Activated naive CD8-positive, alpha-beta T cell treated with anti-CD3 and anti-CD28 coated beads, Interleukin-2, amount 10 ng/mL, durations not matched to agents 7 days and 5 days (primary cell): ENCODE data around the gene TXNRD2. TPM values are rescaled to one million over a fixed set of nuclear protein-coding genes. Genes with fewer than 3 reads are reported as not detected.

Source experiments
- ATAC-seq: fragments of 150-1000 bp; cut with Tn5 transposase; one replicate; pipeline ENCODE4 v1.10.0; 2021; ENCODE audit warnings: low read depth, moderate library complexity
- POLR2A ChIA-PET: fragments of 350-600 bp; sonication (Branson Sonifier 250); formaldehyde crosslinking; loops from one replicate; lab custom pipeline; 2021; ENCODE audit warnings: antibody characterized with exemption; lab: Charles Lee
- DNase-seq: peaks from one replicate; pipeline ENCODE4 v3.0.0; 2021
- H3K27ac Mint-ChIP-seq: one replicate; pipeline ENCODE4 v1.8.0; 2022; ENCODE audit warnings: mild to moderate bottlenecking, mixed read lengths
- H3K27me3 Mint-ChIP-seq: one replicate; pipeline ENCODE4 v1.8.0; 2022; ENCODE audit warnings: mild to moderate bottlenecking, moderate library complexity, mixed read lengths
- H3K36me3 Mint-ChIP-seq: one replicate; pipeline ENCODE4 v1.8.0; 2021; ENCODE audit warnings: mild to moderate bottlenecking, mixed read lengths
- H3K4me1 Mint-ChIP-seq: one replicate; pipeline ENCODE4 v1.8.0; 2021; ENCODE audit warnings: mixed read lengths
- H3K4me3 Mint-ChIP-seq: one replicate; pipeline ENCODE4 v1.8.0; 2022; ENCODE audit warnings: mild to moderate bottlenecking, moderate library complexity, mixed read lengths
- H3K9me3 Mint-ChIP-seq: one replicate; pipeline ENCODE4 v1.8.0; 2021; ENCODE audit warnings: mixed read lengths
- total RNA-seq, 2 experiments: library from RNA; stranded (reverse); gene quantifications; one replicate each; pipeline ENCODE4 v1.2.3, GENCODE V29; 2021

TXNRD2 gene
- total RNA-seq = 10 to 100 TPM; 20.7 to 20.8 TPM

GRCh38 chr22:19941365-19942082 is at the start of gene TXNRD2, which contains the start of gene COMT:
Gene TXNRD2 (minus strand): TSS chr22:19941818. CDS start chr22:19941803, 15 bp downstream.
Gene COMT (plus strand): TSS chr22:19941772. CDS start chr22:19962527, 20,755 bp downstream.
- POLR2A ChIA-PET = interaction anchor here (0.6 to 2.2 kb wide), 7 partner anchors 10 to 176 kb away, joined by 3 to 12 read pairs (median 6); partner anchors contain the start of genes GNB1L, RTL10 and TRMT2A
- Mint-ChIP-seq H3K36me3 (peaks cover 9% of the 10 kb centered on the region), H3K4me3 (peak within 1 kb of the TSS; percentile 94), H3K27me3 (no peaks in the 10 kb centered on the region), H3K9me3 (peaks cover under 1% of the 10 kb centered on the region), H3K27ac (peak within 1 kb of the TSS; percentile 95), H3K4me1 (peaks cover 23% of the 10 kb centered on the region)
- peak; percentile 86 for DNase-seq
- peak; percentile 88 for ATAC-seq

GRCh38 chr22:19991395-19991644 is 49.7 kb upstream of the TXNRD2 start:
- Mint-ChIP-seq H3K27ac (no peak overlapping the region), H3K36me3 (no peaks in the 10 kb centered on the region), H3K9me3 (no peaks in the 10 kb centered on the region), H3K4me1 (no peaks in the 10 kb centered on the region), H3K27me3 (peaks cover 2% of the 10 kb centered on the region), H3K4me3 (no peak overlapping the region)
- DNase-seq (no peak), ATAC-seq (no peak)
- POLR2A ChIA-PET = no interaction called here

- Mint-ChIP-seq H3K4me3 (no peak overlapping the region), H3K27me3 (peaks cover 4% of the 10 kb centered on the region), H3K36me3 (no peaks in the 10 kb centered on the region), H3K9me3 (no peaks in the 10 kb centered on the region), H3K4me1 (no peaks in the 10 kb centered on the region), H3K27ac (no peak overlapping the region)
- no peak for DNase-seq
- ATAC-seq = no peak
- POLR2A ChIA-PET = no interaction called here
Measured at GRCh38 chr22:19990609-19991394, 49.2 kb upstream of the TXNRD2 start.

GRCh38 chr22:19990188-19990587 is 48.6 kb upstream of the TXNRD2 start:
- POLR2A ChIA-PET = no interaction called here
- H3K4me3 Mint-ChIP-seq = no peak overlapping the region

GRCh38 chr22:19989725-19990067 is 48.1 kb upstream of the TXNRD2 start:
- no peak overlapping the region for H3K4me3 Mint-ChIP-seq
- H3K36me3 Mint-ChIP-seq = no peaks in the 10 kb centered on the region
- no peak for ATAC-seq

More at GRCh38 chr22:19990188-19990587, 48.6 kb upstream of the TXNRD2 start:
- Mint-ChIP-seq H3K27ac (no peak overlapping the region), H3K4me1 (no peaks in the 10 kb centered on the region), H3K36me3 (no peaks in the 10 kb centered on the region), H3K9me3 (no peaks in the 10 kb centered on the region), H3K27me3 (peaks cover 4% of the 10 kb centered on the region)
- no peak for DNase-seq
- ATAC-seq = no peak

GRCh38 chr22:19988965-19989724 is 47.5 kb upstream of the TXNRD2 start:
- Mint-ChIP-seq H3K9me3 (no peaks in the 10 kb centered on the region), H3K27ac (no peak overlapping the region), H3K27me3 (peaks cover 4% of the 10 kb centered on the region), H3K4me3 (no peak overlapping the region), H3K36me3 (no peaks in the 10 kb centered on the region), H3K4me1 (no peaks in the 10 kb centered on the region)
- DNase-seq = no peak
- POLR2A ChIA-PET = no interaction called here
- ATAC-seq = no peak

More at GRCh38 chr22:19989725-19990067, 48.1 kb upstream of the TXNRD2 start:
- Mint-ChIP-seq H3K27me3 (peaks cover 4% of the 10 kb centered on the region), H3K27ac (no peak overlapping the region), H3K4me1 (no peaks in the 10 kb centered on the region), H3K9me3 (no peaks in the 10 kb centered on the region)
- no peak for DNase-seq
- POLR2A ChIA-PET = no interaction called here

- no peaks in the 10 kb centered on the region for H3K9me3 Mint-ChIP-seq
- peaks cover 4% of the 10 kb centered on the region for H3K27me3 Mint-ChIP-seq
- POLR2A ChIA-PET = no interaction called here
- no peak overlapping the region for H3K27ac Mint-ChIP-seq
- ATAC-seq (no peak), DNase-seq (no peak)
- H3K4me1 Mint-ChIP-seq = no peaks in the 10 kb centered on the region
- no peak overlapping the region for H3K4me3 Mint-ChIP-seq
- no peaks in the 10 kb centered on the region for H3K36me3 Mint-ChIP-seq
Measured at GRCh38 chr22:19988331-19988808, 46.8 kb upstream of the TXNRD2 start.

GRCh38 chr22:19987394-19988306 is 46.0 kb upstream of the TXNRD2 start:
- H3K9me3 Mint-ChIP-seq = no peaks in the 10 kb centered on the region
- POLR2A ChIA-PET = no interaction called here
- H3K27ac Mint-ChIP-seq = no peak overlapping the region
- ATAC-seq = no peak
- no peaks in the 10 kb centered on the region for H3K36me3 Mint-ChIP-seq
- H3K27me3 Mint-ChIP-seq = peaks cover 4% of the 10 kb centered on the region
- DNase-seq = no peak
- no peak overlapping the region for H3K4me3 Mint-ChIP-seq
- no peaks in the 10 kb centered on the region for H3K4me1 Mint-ChIP-seq

- Mint-ChIP-seq H3K9me3 (no peaks in the 10 kb centered on the region), H3K4me1 (no peaks in the 10 kb centered on the region), H3K36me3 (no peaks in the 10 kb centered on the region), H3K4me3 (peak overlapping the region; percentile 28), H3K27me3 (peaks cover 4% of the 10 kb centered on the region), H3K27ac (no peak overlapping the region)
- DNase-seq = peak; percentile 83
- ATAC-seq = peak; percentile 83
- POLR2A ChIA-PET = no interaction called here
Measured at GRCh38 chr22:19986410-19987341, 45.1 kb upstream of the TXNRD2 start.

- Mint-ChIP-seq H3K9me3 (no peaks in the 10 kb centered on the region), H3K27me3 (peaks cover 4% of the 10 kb centered on the region), H3K27ac (no peak overlapping the region), H3K4me3 (peak overlapping the region; percentile 28), H3K4me1 (no peaks in the 10 kb centered on the region), H3K36me3 (no peaks in the 10 kb centered on the region)
- POLR2A ChIA-PET = no interaction called here
- DNase-seq (no peak), ATAC-seq (no peak)
Measured at GRCh38 chr22:19986011-19986409, 44.4 kb upstream of the TXNRD2 start.

- ATAC-seq (no peak), DNase-seq (no peak)
- Mint-ChIP-seq H3K4me1 (no peaks in the 10 kb centered on the region), H3K4me3 (no peak overlapping the region), H3K27ac (no peak overlapping the region), H3K36me3 (no peaks in the 10 kb centered on the region), H3K9me3 (no peaks in the 10 kb centered on the region), H3K27me3 (peaks cover 4% of the 10 kb centered on the region)
- POLR2A ChIA-PET = no interaction called here
Measured at GRCh38 chr22:19984851-19985811, 43.5 kb upstream of the TXNRD2 start.
